ENCODE data around the gene PLEKHA8.

Gene PLEKHA8

GRCh38 chr7:30112103-30112713 lies 84.0 kb downstream of the PLEKHA8 start:
- DNase-seq (ENCODE audit: low spot score), result no peak

DNA sequence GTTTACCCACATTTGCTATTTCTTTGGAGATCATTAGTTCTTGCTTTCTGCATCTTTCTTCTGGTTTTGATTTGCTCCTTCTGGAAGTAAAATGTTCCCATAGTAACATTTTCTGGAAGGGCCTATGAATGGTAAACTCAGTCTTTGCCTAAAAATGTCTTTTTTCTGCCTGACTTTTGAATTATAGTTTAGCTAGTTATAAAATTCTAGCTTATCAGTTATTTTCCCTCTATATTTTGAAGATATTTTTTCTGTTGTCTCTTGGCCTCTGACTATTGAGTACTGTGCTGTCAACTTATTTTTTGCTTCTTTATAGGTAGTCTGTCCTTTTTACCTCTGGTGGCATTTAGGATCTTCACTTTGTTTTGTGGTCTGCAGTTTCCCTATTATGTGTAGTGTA lies 84.9 kb downstream of the PLEKHA8 start:
- DNase-seq (ENCODE audit: low spot score), result no peak

GRCh38 chr7:30114536-30115238 lies 86.5 kb downstream of the PLEKHA8 start:
- DNase-seq (ENCODE audit: low spot score), result no peak

DNA sequence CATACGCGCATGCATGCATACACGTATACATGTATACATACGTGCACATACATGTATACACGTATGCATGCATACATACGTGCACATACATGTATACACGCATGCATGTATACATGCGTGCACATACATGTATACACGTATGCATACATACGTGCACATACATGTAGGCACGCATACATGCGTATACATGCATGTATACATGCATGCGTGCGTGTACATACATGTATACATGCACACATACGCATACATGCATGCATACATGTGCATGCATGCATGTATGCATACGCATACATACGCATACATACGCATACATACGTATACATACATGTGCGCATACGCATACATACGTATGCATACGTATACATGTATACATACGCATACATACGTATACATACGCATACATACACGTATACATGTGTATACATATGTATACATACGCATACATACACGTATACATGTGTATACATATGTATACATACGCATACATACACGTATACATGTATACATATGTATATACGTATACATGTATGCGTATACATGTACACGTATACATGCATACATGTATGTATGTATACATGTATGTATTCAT lies 87.6 kb downstream of the PLEKHA8 start:
- no peak for DNase-seq (ENCODE audit: low spot score)

DNA sequence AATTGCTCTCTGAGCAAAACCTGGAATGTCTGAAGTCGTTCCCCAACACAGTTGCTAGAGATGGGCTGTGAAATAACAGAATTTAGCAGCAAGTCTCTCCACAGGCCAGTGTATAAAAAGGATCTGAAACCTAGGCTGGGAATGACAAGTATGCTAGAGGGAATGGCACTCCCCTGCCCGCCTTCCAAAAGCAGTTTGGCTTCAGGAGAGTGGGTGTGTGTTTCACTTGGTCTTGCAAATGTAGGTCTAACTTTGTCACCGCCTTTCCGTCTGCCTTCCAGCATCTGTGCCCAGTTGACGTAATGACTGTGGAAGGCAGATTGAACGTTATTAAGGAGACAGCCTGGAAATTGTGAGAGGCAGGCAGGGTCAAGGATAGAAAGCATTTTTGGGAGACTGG lies 88.6 kb downstream of the PLEKHA8 start:
- DNase-seq (ENCODE audit: low spot score), result no peak

- DNase-seq (ENCODE audit: low spot score), result no peak
Observed at GRCh38 chr7:30117896-30118295, 89.7 kb downstream of the PLEKHA8 start.

DNA sequence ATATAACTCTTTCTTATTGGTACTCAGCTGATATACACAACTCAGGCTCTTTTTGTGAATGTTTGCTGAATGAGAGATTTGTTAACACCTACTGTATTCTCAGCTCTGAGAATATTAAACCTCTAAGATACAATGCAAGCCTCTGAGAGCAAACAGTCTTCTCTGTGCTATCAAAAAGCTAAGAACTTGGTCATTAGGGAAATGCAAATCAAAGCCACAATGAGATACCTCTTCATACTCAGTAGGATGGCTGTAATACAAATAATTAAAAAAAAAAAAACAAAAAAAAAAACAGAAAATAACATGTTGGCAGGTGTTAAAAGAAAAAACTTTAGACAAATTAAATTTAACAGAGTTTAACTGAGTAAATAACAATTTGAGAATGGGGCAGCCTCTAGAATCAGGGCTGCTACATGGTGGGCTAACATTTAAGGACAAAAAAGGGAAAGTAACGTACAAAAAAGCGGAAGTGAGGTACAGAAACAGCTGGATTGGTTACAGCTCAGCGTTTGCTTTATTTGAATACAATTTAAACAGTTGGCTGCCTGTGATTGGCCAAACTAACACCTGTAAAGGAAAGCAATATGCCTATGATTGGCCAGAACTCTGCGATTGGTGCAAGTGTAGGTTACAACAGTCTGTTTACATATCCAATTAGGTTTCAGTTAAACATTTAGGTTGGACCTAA lies 91.8 kb downstream of the PLEKHA8 start:
- no peak for DNase-seq (ENCODE audit: low spot score)

- no peak for DNase-seq (ENCODE audit: low spot score)
Observed at GRCh38 chr7:30133736-30134610, 105.8 kb downstream of the PLEKHA8 start.

GRCh38 chr7:30134611-30135300 lies 106.5 kb downstream of the PLEKHA8 start, which contains the start of gene MTURN:
MTURN (plus strand) TSS chr7:30134986; CDS start chr7:30135137, 151 bp downstream.
- DNase-seq (ENCODE audit: low spot score), result peak; percentile 98

- peak; percentile 79 for DNase-seq (ENCODE audit: low spot score)
Observed at GRCh38 chr7:30135301-30136116, 107.3 kb downstream of the PLEKHA8 start.

DNA sequence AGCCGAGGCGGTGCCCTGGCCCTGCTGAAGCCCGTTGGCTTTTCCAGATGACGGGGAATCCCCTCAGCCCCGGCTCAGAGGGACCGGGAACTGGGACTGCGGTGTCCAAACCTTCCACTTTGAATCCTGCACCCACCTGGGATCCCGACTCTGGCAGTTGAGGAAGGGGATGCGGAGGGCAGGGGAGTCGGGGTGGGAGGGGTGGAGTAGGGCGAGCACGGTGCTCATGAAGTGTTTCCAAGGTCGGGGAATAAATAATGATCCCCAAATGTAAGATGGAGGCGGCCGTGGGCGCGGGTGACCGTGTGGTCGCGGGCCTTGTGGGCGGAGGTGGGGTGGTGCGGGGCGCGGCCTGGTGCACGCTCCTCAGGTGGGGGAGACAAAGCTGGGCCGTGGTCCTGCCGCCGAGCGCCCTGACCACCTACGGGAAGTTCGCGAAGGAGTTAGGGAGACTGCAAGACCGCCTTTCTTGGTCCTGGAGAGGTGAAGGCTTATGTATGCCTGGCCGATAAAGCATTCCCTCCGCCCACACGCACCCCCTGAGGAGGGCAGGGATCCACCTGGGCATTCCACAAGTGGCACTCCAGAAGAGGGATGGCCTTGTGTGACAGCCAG lies 108.0 kb downstream of the PLEKHA8 start:
- DNase-seq (ENCODE audit: low spot score), result peak; percentile 70

GRCh38 chr7:30136743-30137485 lies 108.7 kb downstream of the PLEKHA8 start:
- no peak for DNase-seq (ENCODE audit: low spot score)

GRCh38 chr7:30139836-30140384 lies 111.7 kb downstream of the PLEKHA8 start:
- no peak for DNase-seq (ENCODE audit: low spot score)

GRCh38 chr7:30140456-30140855 lies 112.2 kb downstream of the PLEKHA8 start:
- no peak for DNase-seq (ENCODE audit: low spot score)

DNA sequence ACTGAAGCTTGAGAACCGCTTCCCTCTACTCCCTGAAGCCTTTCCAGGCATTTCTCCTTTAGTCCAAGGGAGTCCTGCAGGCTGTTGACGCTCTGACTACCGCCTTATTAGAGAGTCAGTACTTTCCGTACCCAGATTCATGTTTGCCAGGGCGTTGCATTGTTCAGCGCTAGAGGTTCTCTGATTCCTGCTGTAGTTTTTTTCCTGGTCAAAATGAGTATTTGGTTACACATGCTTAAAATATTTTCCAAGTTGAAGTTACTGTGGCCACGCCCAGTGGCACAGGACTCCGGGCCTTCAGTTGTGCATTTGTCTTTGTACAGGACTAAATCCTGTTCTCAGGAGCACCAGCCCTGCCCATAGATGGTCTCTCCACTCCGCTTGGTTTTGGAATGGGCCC lies 114.5 kb downstream of the PLEKHA8 start:
- peak; percentile 34 for DNase-seq (ENCODE audit: low spot score)

GRCh38 chr7:30143748-30144251 lies 115.6 kb downstream of the PLEKHA8 start:
- no peak for DNase-seq (ENCODE audit: low spot score)

DNA sequence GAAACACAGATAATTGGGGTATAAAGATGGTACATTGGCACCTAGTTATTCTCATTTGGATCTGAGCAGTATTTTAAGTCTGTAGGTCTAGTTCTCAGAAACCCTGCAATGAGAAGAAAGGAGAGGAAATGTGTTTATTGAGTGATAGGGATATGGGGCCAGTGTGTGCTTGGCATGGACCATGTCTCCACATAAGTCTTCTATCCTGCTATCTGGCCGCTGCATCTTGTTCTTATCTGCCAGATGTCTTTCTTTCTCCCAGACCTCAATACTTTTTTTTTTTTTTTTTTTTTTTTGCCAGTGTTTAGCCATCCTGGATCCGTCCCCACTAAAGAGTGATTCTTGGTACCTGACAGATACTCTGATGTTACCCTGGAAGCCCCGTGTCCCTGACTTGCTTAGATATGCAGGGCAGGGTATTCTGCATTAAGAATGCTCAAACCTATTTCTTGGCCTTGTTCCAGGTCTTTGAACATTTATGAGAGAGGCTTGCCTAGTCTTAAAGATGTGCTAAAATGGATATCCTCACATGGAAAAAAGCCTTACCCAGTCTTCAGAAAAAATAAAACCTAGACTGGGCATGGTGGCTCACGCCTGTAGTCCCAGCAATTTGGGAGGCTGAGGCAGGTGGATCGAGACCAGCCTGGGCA lies 116.6 kb downstream of the PLEKHA8 start:
- DNase-seq (ENCODE audit: low spot score), result no peak

GRCh38 chr7:30145426-30145970 lies 117.3 kb downstream of the PLEKHA8 start:
- no peak for DNase-seq (ENCODE audit: low spot score)
